GM10266 (cell line): Measurements from ENCODE around the gene TSHZ3.

Experiments
- DNase-seq: peaks from one replicate; pipeline ENCODE4 v3.0.0; 2012; ENCODE audit errors: extremely low spot score
- CTCF ChIP-seq: IDR thresholded peaks from 2 replicates; pipeline ENCODE4 v1.5.1; 2012; ENCODE audit warnings: mild to moderate bottlenecking, low read depth; ENCODE audit not compliant: control insufficient read depth, insufficient read depth; ENCODE audit errors: missing control alignments

Gene TSHZ3

GRCh38 chr19:31231237-31231636 is 118.0 kb downstream of the TSHZ3 start:
- no peak for TF ChIP-seq CTCF
- no peak for DNase-seq

GRCh38 chr19:31226151-31226935 is 122.9 kb downstream of the TSHZ3 start:
- no peak for DNase-seq
- TF ChIP-seq CTCF, result no peak
